Sigmoid colon (tissue), 4 donors: ENCODE data around the gene ADGRV1.

Experiments
- CTCF ChIP-seq, 4 experiments: fragments of 450-650 bp in 3 of 4; fragments of 200-600 bp in 1 of 4; IDR thresholded peaks; one replicate each; pipeline ENCODE4 v1.5.1; 2016 to 2019; ENCODE audit warnings: antibody characterized with exemption in 4 of 4, mild to moderate bottlenecking in 3 of 4, moderate library complexity in 2 of 4
- EP300 ChIP-seq, 4 donors: sonication (generic); formaldehyde crosslinking; IDR thresholded peaks; one replicate each; pipeline ENCODE4 v1.6.1; 2017; ENCODE audit warnings: antibody characterized with exemption in 4 of 4
- POLR2A ChIP-seq, 2 donors: fragments of 450-650 bp; IDR thresholded peaks; one replicate each; pipeline ENCODE4 v1.6.1; 2016; ENCODE audit warnings: antibody characterized with exemption in 2 of 2, mild to moderate bottlenecking in 2 of 2, moderate library complexity in 2 of 2
- POLR2AphosphoS5 ChIP-seq, 4 donors: sonication (generic); formaldehyde crosslinking; IDR thresholded peaks; one replicate each; pipeline ENCODE4 v1.6.1; 2017; ENCODE audit warnings: antibody characterized with exemption in 4 of 4

GRCh38 chr5:91136271-91136670, 577.7 kb downstream of the ADGRV1 start:
- TF ChIP-seq CTCF (IDR thresholded peaks at IDR 0.05) (no peak), POLR2A (IDR thresholded peaks at IDR 0.05) (no peak), EP300 (IDR thresholded peaks at IDR 0.05) (no peak), POLR2AphosphoS5 (IDR thresholded peaks at IDR 0.05) (no peak)
